ENCODE data around the gene ATP1B3. TPM values are rescaled to one million over a fixed set of nuclear protein-coding genes. Genes with fewer than 3 reads are reported as not detected.

The ATP1B3 gene
- total and polyA plus RNA-seq, 8 donors = 107 to 262 (median 127) TPM

GRCh38 chr3:141934354-141934753 is 57.9 kb downstream of the ATP1B3 start:
- no peak for DNase-seq
- no peak for ATAC-seq
- H3K36me3 ChIP-seq = no peaks in the 10 kb centered on the region
- no peak overlapping the region for H3K4me3 ChIP-seq
- TF ChIP-seq CTCF (IDR thresholded peaks at IDR 0.05) = no peak
- no peak overlapping the region for H3K27ac ChIP-seq
- intact Hi-C loops (cut with DNase I) = no loop called here
- H3K4me1 ChIP-seq = no peaks in the 10 kb centered on the region
- H3K27me3 ChIP-seq = no peaks in the 10 kb centered on the region
- H3K9me3 ChIP-seq = no peaks in the 10 kb centered on the region

GRCh38 chr3:141938011-141938500 is 61.6 kb downstream of the ATP1B3 start:
- ATAC-seq = no peak
- intact Hi-C loops (cut with DNase I) = no loop called here

GRCh38 chr3:141939759-141940158 is 63.3 kb downstream of the ATP1B3 start:
- Histone ChIP-seq H3K4me3 (no peak overlapping the region), H3K27me3 (no peaks in the 10 kb centered on the region), H3K4me1 (peaks cover 2 to 14% of the 10 kb centered on the region in 2 donors), H3K9me3 (no peaks in the 10 kb centered on the region), H3K36me3 (no peaks in the 10 kb centered on the region), H3K27ac (no peak overlapping the region)
- intact Hi-C loops (cut with DNase I) = no loop called here
- ATAC-seq = peak; percentile 31
- no peak for DNase-seq
- TF ChIP-seq CTCF (IDR thresholded peaks at IDR 0.05) = no peak

More at GRCh38 chr3:141938011-141938500, 61.6 kb downstream of the ATP1B3 start:
- no peaks in the 10 kb centered on the region for H3K27me3 ChIP-seq
- no peak overlapping the region for H3K4me3 ChIP-seq
- no peaks in the 10 kb centered on the region for H3K36me3 ChIP-seq
- no peak overlapping the region for H3K27ac ChIP-seq
- no peak for TF ChIP-seq CTCF (IDR thresholded peaks at IDR 0.05)
- peaks cover 2 to 14% of the 10 kb centered on the region in 2 donors for H3K4me1 ChIP-seq
- DNase-seq = no peak
- no peaks in the 10 kb centered on the region for H3K9me3 ChIP-seq

GRCh38 chr3:141940194-141940776 is 63.8 kb downstream of the ATP1B3 start:
- Histone ChIP-seq H3K36me3 (no peaks in the 10 kb centered on the region), H3K27ac (no peak overlapping the region), H3K4me1 (peaks cover 2 to 14% of the 10 kb centered on the region in 2 donors), H3K27me3 (no peaks in the 10 kb centered on the region), H3K9me3 (no peaks in the 10 kb centered on the region), H3K4me3 (no peak overlapping the region)
- ATAC-seq = peak; percentile 80
- intact Hi-C loops (cut with DNase I) = no loop called here
- DNase-seq = peak in 1 of 4 donors; percentile 7
- no peak for TF ChIP-seq CTCF (IDR thresholded peaks at IDR 0.05)

GRCh38 chr3:141941093-141941492 is 64.7 kb downstream of the ATP1B3 start:
- no peak for TF ChIP-seq CTCF (IDR thresholded peaks at IDR 0.05)
- no peak for DNase-seq
- no peaks in the 10 kb centered on the region for H3K36me3 ChIP-seq
- no peaks in the 10 kb centered on the region for H3K9me3 ChIP-seq
- H3K4me1 ChIP-seq = peaks cover 2 to 14% of the 10 kb centered on the region in 2 donors
- H3K4me3 ChIP-seq = no peak overlapping the region
- no peak for ATAC-seq
- no peaks in the 10 kb centered on the region for H3K27me3 ChIP-seq
- no peak overlapping the region for H3K27ac ChIP-seq
- intact Hi-C loops (cut with DNase I) = no loop called here

All from left lung (tissue), 10 donors.